ENCODE results near the gene GRID2. TPM values are rescaled to one million over a fixed set of nuclear protein-coding genes. Genes with fewer than 3 reads are reported as not detected.
A peak's percentile ranks its signal among the peaks of the same experiment; 100 is the strongest.

The GRID2 gene
- total and polyA plus RNA-seq, 2 of the 13 experiments (the other 11 are each of a cell fraction or from before 2014, with no cell fraction given) = not detected

- TF ChIP-seq REST (IDR thresholded peaks at IDR 0.05; ENCODE audit: borderline replicate concordance in 1 of 2, low read depth in 1 of 2, low read length in 2 of 2) (no peak), ZNF552 (CRISPR knock-in tag; IDR thresholded peaks at IDR 0.05; ENCODE audit: borderline replicate concordance) (no peak), DMAP1 (CRISPR knock-in tag; IDR thresholded peaks at IDR 0.05) (no peak)
These were observed 692.8 kb downstream of the GRID2 start (continued) for GRCh38 chr4:92996533-92996932.

- POLR2A ChIA-PET = no interaction called here
These were observed 697.1 kb downstream of the GRID2 start for GRCh38 chr4:93000910-93001309.

More at GRCh38 chr4:93000910-93001309, 697.1 kb downstream of the GRID2 start:
- H3K4me2 ChIP-seq (ENCODE audit: low read depth, low read length) = no peak overlapping the region
- in situ Hi-C loops (cut with HindIII; ENCODE audit: extremely low pct_ligation_motif_present, low pct_unique_long_range_greater_than_20kb) = no loop called here
- H3K9me3 ChIP-seq (ENCODE audit: low read length) = no peaks in the 10 kb centered on the region
- FAIRE-seq (no peak), ATAC-seq (no peak), DNase-seq (ENCODE audit: low spot score) (no peak)
- no peak overlapping the region for H3K27ac ChIP-seq (ENCODE audit: extremely low read length, insufficient read depth, low read length)
- no TSS peak for BruUV-seq (replicated peaks)
- no peaks in the 10 kb centered on the region for H4K20me1 ChIP-seq (ENCODE audit: insufficient read depth, low read length)
- H3K9ac ChIP-seq (ENCODE audit: insufficient read depth, low read depth, low read length) = no peak overlapping the region
- intact Hi-C loops (cut with micrococcal nuclease; ENCODE audit: unreplicated experiment) = no loop called here
- H3K4me1 ChIP-seq (ENCODE audit: insufficient read depth, low read length) = no peaks in the 10 kb centered on the region
- no peaks in the 10 kb centered on the region for H3K79me2 ChIP-seq (ENCODE audit: insufficient read depth, low read length)
- H2AFZ ChIP-seq (ENCODE audit: low read length) = no peak overlapping the region
- CTCF ChIA-PET (ENCODE audit: low intra/inter-chr PET ratio, low total read pairs) = no interaction called here
- H3K27me3 ChIP-seq (ENCODE audit: control insufficient read depth in 1 of 2, insufficient read depth in 2 of 2, low read length in 2 of 2) = no peaks in the 10 kb centered on the region
- H3K4me3 ChIP-seq (replicated peaks in 1 of 3; ENCODE audit: insufficient read depth in 1 of 3, low read depth in 2 of 3, low read length in 3 of 3) = no peak overlapping the region
- TF ChIP-seq SMAD3 (CRISPR knock-in tag; IDR thresholded peaks at IDR 0.05) (no peak), MAFK (conservative IDR thresholded peaks at IDR 0.05 in 1 of 2, IDR thresholded peaks at IDR 0.05 in 1 of 2; ENCODE audit: low read length in 2 of 2) (peak; percentile 63 to 88), DNMT3B (CRISPR knock-in tag; conservative IDR thresholded peaks at IDR 0.05) (no peak), SYNCRIP (IDR thresholded peaks at IDR 0.05; ENCODE audit: insufficient read depth, low read depth, low read length) (no peak), BCL6 (CRISPR knock-in tag; IDR thresholded peaks at IDR 0.05) (no peak), ZNF780A (CRISPR knock-in tag; IDR thresholded peaks at IDR 0.05) (no peak), AFF4 (CRISPR knock-in tag; IDR thresholded peaks at IDR 0.05) (no peak), KDM6A (CRISPR knock-in tag; IDR thresholded peaks at IDR 0.05; ENCODE audit: low read depth) (no peak), MAFF (IDR thresholded peaks at IDR 0.05; ENCODE audit: low read depth, low read length) (peak; percentile 69; the same call in 1 of the 2 replicates)
- H3K36me3 ChIP-seq (replicated peaks in 1 of 2; ENCODE audit: control insufficient read depth in 1 of 2, insufficient read depth in 2 of 2, low read length in 2 of 2) = no peaks in the 10 kb centered on the region

Data from HepG2 (cell line).